Astrocyte (in vitro differentiated cells and primary cell): ENCODE results near the gene MIAT.

ENCODE experiments used
- CTCF ChIP-seq: IDR thresholded peaks from 2 replicates; pipeline ENCODE4 v1.5.1; 2011; ENCODE audit warnings: low read depth, mild to moderate bottlenecking, inconsistent platforms, low read length, moderate library complexity; ENCODE audit not compliant: insufficient read depth
- EZH2 ChIP-seq: IDR thresholded peaks from 2 replicates; pipeline ENCODE4 v1.6.1; 2012; ENCODE audit warnings: mild to moderate bottlenecking, low read length, inconsistent platforms; ENCODE audit not compliant: insufficient read depth

- no peak for TF ChIP-seq CTCF
- TF ChIP-seq EZH2 = no peak
Measured at GRCh38 chr22:26689513-26690301, 32.3 kb downstream of the MIAT start.
